MM.1S (cell line): ENCODE data around the gene CYREN.
"Not testable (repeated sequence)": the region's sequence is repeated elsewhere in the genome, so short reads cannot be mapped to it uniquely, and the experiment has no call there.

Experiments
- CTCF ChIP-seq: fragments of 300-600 bp; sonication (generic); IDR thresholded peaks from 2 replicates; pipeline ENCODE4 v1.5.1; 2016; ENCODE audit warnings: antibody characterized with exemption, low read length, mixed read lengths
- EZH2 ChIP-seq: fragments of 300-600 bp; sonication (generic); optimal IDR thresholded peaks from 2 replicates; pipeline ENCODE3; 2017; ENCODE audit warnings: low read depth, mild to moderate bottlenecking, antibody characterized with exemption, low read length, mixed read lengths

GRCh38 chr7:135171581-135172291, 1.2 kb upstream of the CYREN start:
- not testable (repeated sequence) for TF ChIP-seq CTCF, EZH2
